Trophoblast cell (in vitro differentiated cells and primary cell): Measurements from ENCODE around the gene EXD3.
A peak's percentile ranks its signal among the peaks of the same experiment; 100 is the strongest.

Source experiments
- DNase-seq, 2 donors: peaks; one replicate each; pipeline ENCODE4 v3.0.0-alpha.2; 2016
- H2AFZ ChIP-seq: 2 replicates; pipeline ENCODE4 v1.6.1; 2013; ENCODE audit warnings: low read length, moderate library complexity, mild to moderate bottlenecking; ENCODE audit not compliant: insufficient read depth, poor library complexity
- H2AK5ac ChIP-seq: 2 replicates; pipeline ENCODE4 v1.6.1; 2013; ENCODE audit warnings: mild to moderate bottlenecking, low read length
- H2BK120ac ChIP-seq: 2 replicates; pipeline ENCODE4 v1.6.1; 2013; ENCODE audit warnings: low read length, mild to moderate bottlenecking, moderate library complexity; ENCODE audit not compliant: insufficient read depth, poor library complexity
- H2BK12ac ChIP-seq: 2 replicates; pipeline ENCODE4 v1.6.1; 2013; ENCODE audit warnings: mild to moderate bottlenecking, low read length, moderate library complexity
- H2BK5ac ChIP-seq: 2 replicates; pipeline ENCODE4 v1.6.1; 2013; ENCODE audit warnings: low read length, low read depth, moderate library complexity, mild to moderate bottlenecking; ENCODE audit not compliant: poor library complexity
- H3K14ac ChIP-seq: 2 replicates; pipeline ENCODE4 v1.6.1; 2013; ENCODE audit warnings: mild to moderate bottlenecking, low read length
- H3K18ac ChIP-seq: 2 replicates; pipeline ENCODE4 v1.6.1; 2013; ENCODE audit warnings: mild to moderate bottlenecking, low read length
- H3K23ac ChIP-seq: 2 replicates; pipeline ENCODE4 v1.6.1; 2013; ENCODE audit warnings: low read length
- H3K27ac ChIP-seq: 2 replicates; pipeline ENCODE4 v1.5.1; 2013; ENCODE audit warnings: low read depth, mild to moderate bottlenecking, inconsistent platforms, low read length, moderate library complexity
- H3K27me3 ChIP-seq: 2 replicates; pipeline ENCODE4 v1.6.1; 2013; ENCODE audit warnings: inconsistent platforms, mild to moderate bottlenecking, low read length, moderate library complexity; ENCODE audit not compliant: insufficient read depth
- H3K36me3 ChIP-seq, 2 experiments: 1 replicate in 1 of 2; 2 replicates in 1 of 2; pipeline ENCODE4 v1.6.1; 2013; ENCODE audit warnings: low read length in 2 of 2, mild to moderate bottlenecking in 2 of 2, moderate library complexity in 1 of 2; ENCODE audit not compliant: insufficient read depth in 2 of 2, control insufficient read depth in 1 of 2
- H3K4ac ChIP-seq: 2 replicates; pipeline ENCODE4 v1.6.1; 2013; ENCODE audit warnings: low read depth, mild to moderate bottlenecking, low read length, moderate library complexity
- H3K4me1 ChIP-seq, 2 experiments: 1 replicate in 1 of 2; 2 replicates in 1 of 2; pipeline ENCODE4 v1.6.1; 2013; ENCODE audit warnings: low read length in 2 of 2, mild to moderate bottlenecking in 2 of 2, moderate library complexity in 1 of 2; ENCODE audit not compliant: insufficient read depth in 2 of 2, control insufficient read depth in 1 of 2
- H3K4me2 ChIP-seq: 2 replicates; pipeline ENCODE4 v1.6.1; 2013; ENCODE audit warnings: inconsistent platforms, mild to moderate bottlenecking, low read length, moderate library complexity
- H3K4me3 ChIP-seq: 2 replicates; pipeline ENCODE4 v1.5.1; 2013; ENCODE audit warnings: mild to moderate bottlenecking, low read depth, low read length, inconsistent platforms
- H3K79me1 ChIP-seq: one replicate; pipeline ENCODE4 v1.6.1; 2013; ENCODE audit warnings: low read length
- H3K79me2 ChIP-seq: 2 replicates; pipeline ENCODE4 v1.6.1; 2013; ENCODE audit warnings: low read length, mild to moderate bottlenecking; ENCODE audit not compliant: control insufficient read depth, insufficient read depth, poor library complexity
- H3K9ac ChIP-seq: 2 replicates; pipeline ENCODE4 v1.6.1; 2013; ENCODE audit warnings: mild to moderate bottlenecking, low read length
- H3K9me3 ChIP-seq: 2 replicates; pipeline ENCODE4 v1.6.1; 2013; ENCODE audit warnings: low read depth, mild to moderate bottlenecking, control low read depth, inconsistent platforms, low read length; ENCODE audit not compliant: insufficient read depth
- H4K12ac ChIP-seq: 2 replicates; pipeline ENCODE4 v1.6.1; 2013; ENCODE audit warnings: low read depth, mild to moderate bottlenecking, low read length, moderate library complexity
- H4K8ac ChIP-seq: 2 replicates; pipeline ENCODE4 v1.6.1; 2013; ENCODE audit warnings: low read depth, mild to moderate bottlenecking, low read length, moderate library complexity
- H4K91ac ChIP-seq: one replicate; pipeline ENCODE4 v1.6.1; 2013; ENCODE audit warnings: low read depth, mild to moderate bottlenecking, low read length, moderate library complexity
- WGBS: extraction: QIAGEN DNeasy Blood & Tissue Kit; methylation state at CpG from one replicate; pipeline ENCODE4 v1.1.7; 2013; ENCODE audit warnings: missing lambda C conversion rate; ENCODE audit not compliant: insufficient read length, insufficient coverage; ENCODE audit errors: extremely low coverage; 5-methylcytosine and 5-hydroxymethylcytosine counted together

The EXD3 gene

DNA sequence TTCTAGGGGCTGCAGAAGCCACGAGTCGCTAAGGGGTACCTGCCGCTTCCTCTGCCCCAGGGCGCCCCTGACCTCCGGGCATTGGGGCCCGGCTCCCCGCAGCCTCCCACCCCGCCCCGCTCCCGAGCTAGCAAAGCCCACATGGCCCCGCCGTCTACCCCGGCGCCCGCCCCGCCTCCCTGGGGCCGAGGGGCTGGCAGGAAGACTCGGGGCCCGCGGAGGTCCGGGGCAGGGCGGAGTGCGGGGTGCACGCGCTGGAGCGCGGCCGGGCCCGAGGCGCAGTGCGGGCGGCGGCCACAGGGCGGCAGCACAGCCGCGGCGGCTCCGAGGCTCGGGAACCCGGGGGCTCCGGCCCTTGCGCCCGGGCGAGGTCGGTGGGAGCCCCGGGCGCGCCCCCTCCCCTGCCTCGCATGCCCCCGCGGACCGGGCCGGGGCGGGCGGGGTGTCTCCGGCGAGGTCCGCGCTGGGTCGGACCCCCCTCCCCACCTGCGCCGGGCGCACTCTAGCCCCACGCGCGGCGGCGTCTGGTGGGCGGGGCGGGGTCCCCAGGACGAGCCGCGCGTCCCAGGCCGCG, 127.6 kb downstream of the EXD3 start:
- Histone ChIP-seq H3K79me1 (no peaks in the 10 kb centered on the region), H2BK5ac (no peak overlapping the region), H4K8ac (no peak overlapping the region), H2BK12ac (no peak overlapping the region), H3K23ac (no peak overlapping the region), H3K4ac (no peak overlapping the region), H3K18ac (no peak overlapping the region), H3K4me2 (peak overlapping the region; percentile 62), H4K91ac (no peak overlapping the region), H3K27ac (no peak overlapping the region), H4K12ac (no peak overlapping the region), H3K79me2 (no peaks in the 10 kb centered on the region), H3K14ac (no peak overlapping the region), H2AFZ (no peak overlapping the region), H3K4me3 (no peak overlapping the region), H3K4me1 (peaks cover 3 to 13% of the 10 kb centered on the region in 2 experiments), H3K36me3 (no peaks in the 10 kb centered on the region), H3K9ac (no peak overlapping the region), H3K27me3 (peaks cover 7% of the 10 kb centered on the region), H2AK5ac (no peak overlapping the region), H2BK120ac (no peak overlapping the region), H3K9me3 (peaks cover 8% of the 10 kb centered on the region)
- DNase-seq = peak in 1 of 2 donors; percentile 27
- WGBS = no CpG with 5 or more reads among the region's 76 CpGs

- H2BK120ac ChIP-seq = no peak overlapping the region
- H2AK5ac ChIP-seq = no peak overlapping the region
- H3K4me3 ChIP-seq = no peak overlapping the region
- no peaks in the 10 kb centered on the region for H3K36me3 ChIP-seq
- no peak overlapping the region for H3K9ac ChIP-seq
- no peak overlapping the region for H3K23ac ChIP-seq
- H4K91ac ChIP-seq = no peak overlapping the region
- peaks cover 3 to 13% of the 10 kb centered on the region in 2 experiments for H3K4me1 ChIP-seq
- no peak overlapping the region for H2AFZ ChIP-seq
- no peak overlapping the region for H4K8ac ChIP-seq
- H3K9me3 ChIP-seq = peaks cover 8% of the 10 kb centered on the region
- no peaks in the 10 kb centered on the region for H3K79me2 ChIP-seq
- H3K4ac ChIP-seq = no peak overlapping the region
- peaks cover 7% of the 10 kb centered on the region for H3K27me3 ChIP-seq
- H3K4me2 ChIP-seq = no peak overlapping the region
- no peak overlapping the region for H4K12ac ChIP-seq
- H3K27ac ChIP-seq = no peak overlapping the region
- peak in 1 of 2 donors; percentile 22 for DNase-seq
- no peaks in the 10 kb centered on the region for H3K79me1 ChIP-seq
- H2BK5ac ChIP-seq = no peak overlapping the region
- H3K14ac ChIP-seq = no peak overlapping the region
- H2BK12ac ChIP-seq = no peak overlapping the region
- no peak overlapping the region for H3K18ac ChIP-seq
- WGBS = no CpG with 5 or more reads among the region's 35 CpGs
Measured at GRCh38 chr9:137294681-137295237, 128.2 kb downstream of the EXD3 start.

DNA sequence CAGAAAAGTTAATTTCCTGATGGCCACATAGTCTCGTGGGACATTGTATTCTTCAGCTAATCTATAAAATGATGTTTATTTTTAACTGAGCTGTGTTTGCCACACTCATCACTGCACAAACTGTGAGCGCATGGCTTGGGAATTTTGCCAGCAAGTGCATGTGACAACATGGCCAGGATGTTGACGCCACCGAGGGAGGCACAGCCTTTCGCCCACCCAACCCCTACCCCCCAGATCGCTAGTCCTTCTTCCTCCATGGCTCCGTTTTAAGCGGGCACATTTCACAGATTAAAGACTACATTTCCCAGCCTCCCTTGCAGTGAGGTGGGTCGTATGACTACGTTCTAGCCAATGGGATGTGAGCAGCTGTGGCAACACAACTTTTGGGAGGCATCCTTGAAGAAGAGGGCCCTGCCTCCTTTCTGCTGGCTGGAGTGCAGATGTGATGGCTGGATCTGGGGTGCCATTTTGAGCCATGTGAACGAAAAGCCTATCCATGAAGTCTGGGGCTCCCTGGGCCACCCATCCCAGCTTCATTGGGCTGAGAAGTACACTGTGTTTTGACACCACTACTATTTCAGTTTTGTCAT, 128.8 kb downstream of the EXD3 start:
- H4K12ac ChIP-seq = no peak overlapping the region
- H3K27ac ChIP-seq = no peak overlapping the region
- H3K4me3 ChIP-seq = no peak overlapping the region
- H3K4me2 ChIP-seq = no peak overlapping the region
- H2BK120ac ChIP-seq = no peak overlapping the region
- peaks cover 5% of the 10 kb centered on the region for H3K27me3 ChIP-seq
- no peak overlapping the region for H2AK5ac ChIP-seq
- no peak overlapping the region for H3K14ac ChIP-seq
- no peak overlapping the region for H3K9ac ChIP-seq
- H3K36me3 ChIP-seq = no peaks in the 10 kb centered on the region
- no CpG with 5 or more reads among the region's 11 CpGs for WGBS
- no peaks in the 10 kb centered on the region for H3K79me2 ChIP-seq
- no peak overlapping the region for H3K23ac ChIP-seq
- peak in 1 of 2 donors; percentile 27 for DNase-seq
- H4K91ac ChIP-seq = no peak overlapping the region
- no peak overlapping the region for H3K4ac ChIP-seq
- H3K4me1 ChIP-seq = peaks cover 3 to 13% of the 10 kb centered on the region in 2 experiments
- H3K9me3 ChIP-seq = peaks cover 8% of the 10 kb centered on the region
- H2AFZ ChIP-seq = no peak overlapping the region
- H3K79me1 ChIP-seq = no peaks in the 10 kb centered on the region
- no peak overlapping the region for H2BK5ac ChIP-seq
- H4K8ac ChIP-seq = no peak overlapping the region
- H2BK12ac ChIP-seq = no peak overlapping the region
- H3K18ac ChIP-seq = no peak overlapping the region

- H3K9me3 ChIP-seq = peaks cover 8% of the 10 kb centered on the region
- H3K9ac ChIP-seq = no peak overlapping the region
- no peak overlapping the region for H3K18ac ChIP-seq
- peaks cover 5% of the 10 kb centered on the region for H3K27me3 ChIP-seq
- no peak overlapping the region for H3K14ac ChIP-seq
- no peak overlapping the region for H2BK12ac ChIP-seq
- no peak overlapping the region for H3K27ac ChIP-seq
- H2AK5ac ChIP-seq = no peak overlapping the region
- no peaks in the 10 kb centered on the region for H3K36me3 ChIP-seq
- WGBS = no CpG with 5 or more reads among the region's 29 CpGs
- H3K4me1 ChIP-seq = peaks cover 3 to 13% of the 10 kb centered on the region in 2 experiments
- H4K12ac ChIP-seq = no peak overlapping the region
- H3K4ac ChIP-seq = no peak overlapping the region
- no peaks in the 10 kb centered on the region for H3K79me1 ChIP-seq
- no peak overlapping the region for H4K8ac ChIP-seq
- H2BK5ac ChIP-seq = no peak overlapping the region
- H3K79me2 ChIP-seq = no peaks in the 10 kb centered on the region
- no peak overlapping the region for H3K4me2 ChIP-seq
- H3K4me3 ChIP-seq = no peak overlapping the region
- no peak overlapping the region for H2AFZ ChIP-seq
- H2BK120ac ChIP-seq = no peak overlapping the region
- no peak overlapping the region for H3K23ac ChIP-seq
- no peak overlapping the region for H4K91ac ChIP-seq
- no peak for DNase-seq
Measured at GRCh38 chr9:137293482-137294090, 129.4 kb downstream of the EXD3 start.
